GM19452 (cell line): Measurements from ENCODE around the gene CYBC1.
"Not testable (repeated sequence)": the region's sequence is repeated elsewhere in the genome, so short reads cannot be mapped to it uniquely, and the experiment has no call there.

ENCODE experiments used
- ATAC-seq: cut with Tn5 transposase; IDR thresholded peaks from one replicate; pipeline ENCODE4 v1.9.1; 2021; ENCODE audit not compliant: unreplicated experiment

Gene CYBC1

GRCh38 chr17:82479602-82480001, 29.1 kb upstream of the CYBC1 start:
- no peak for ATAC-seq

- ATAC-seq: no peak
These were observed 27.4 kb upstream of the CYBC1 start for GRCh38 chr17:82477934-82478333.

GRCh38 chr17:82475458-82475857, 24.9 kb upstream of the CYBC1 start:
- ATAC-seq: no peak

- ATAC-seq: no peak
These were observed 23.9 kb upstream of the CYBC1 start for GRCh38 chr17:82474223-82475010.

GRCh38 chr17:82470065-82470464, 19.5 kb upstream of the CYBC1 start:
- no peak for ATAC-seq

- ATAC-seq: no peak
These were observed 18.1 kb upstream of the CYBC1 start for GRCh38 chr17:82468692-82469091.

GRCh38 chr17:82465023-82465603, 14.6 kb upstream of the CYBC1 start:
- no peak for ATAC-seq

GRCh38 chr17:82464567-82464929, 14.0 kb upstream of the CYBC1 start:
- ATAC-seq: no peak

- no peak for ATAC-seq
These were observed 13.5 kb upstream of the CYBC1 start for GRCh38 chr17:82463925-82464566.

- no peak for ATAC-seq
These were observed 12.8 kb upstream of the CYBC1 start for GRCh38 chr17:82463391-82463790.

GRCh38 chr17:82461827-82462524, 11.4 kb upstream of the CYBC1 start:
- no peak for ATAC-seq

- not testable (repeated sequence) for ATAC-seq
These were observed 9.4 kb upstream of the CYBC1 start for GRCh38 chr17:82459936-82460335.

GRCh38 chr17:82458885-82459424, 8.4 kb upstream of the CYBC1 start:
- ATAC-seq: no peak

GRCh38 chr17:82458179-82458884, 7.8 kb upstream of the CYBC1 start, which contains the start of gene NARF:
Gene NARF (plus strand): TSS chr17:82458741. CDS start chr17:82458804, 63 bp downstream.
- ATAC-seq: peak; percentile 87

GRCh38 chr17:82457929-82458178, 7.3 kb upstream of the CYBC1 start:
- no peak for ATAC-seq

- ATAC-seq: no peak
These were observed 6.7 kb upstream of the CYBC1 start for GRCh38 chr17:82457073-82457928.

- not testable (repeated sequence) for ATAC-seq
These were observed 3.2 kb upstream of the CYBC1 start for GRCh38 chr17:82453706-82454105.

- not testable (repeated sequence) for ATAC-seq
These were observed 2.6 kb upstream of the CYBC1 start for GRCh38 chr17:82453151-82453550.

GRCh38 chr17:82452162-82452561, 1.6 kb upstream of the CYBC1 start:
- no peak for ATAC-seq

GRCh38 chr17:82449883-82450356, 632 bp downstream of the CYBC1 start:
- ATAC-seq: peak; percentile 2
